AG04449 (cell line): ENCODE results near the gene ARL2.

ENCODE experiments used
- CTCF ChIA-PET: fragments of 350-600 bp; formaldehyde crosslinking; extraction: SDS; loops from one replicate; lab custom pipeline; 2021; ENCODE audit warnings: antibody characterized with exemption; lab: Yijun Ruan, JAX
- POLR2A ChIA-PET: fragments of 400-600, 350-600 bp; formaldehyde crosslinking; extraction: SDS; loops from one replicate; lab custom pipeline; 2020; ENCODE audit warnings: antibody characterized with exemption, inconsistent platforms; lab: Yijun Ruan, JAX
- DNase-seq: peaks from one replicate; pipeline ENCODE4 v3.0.0-alpha.2; 2010; ENCODE audit warnings: low read depth, low spot score
- H3K4me3 ChIP-seq: 2 replicates; pipeline ENCODE4 v1.5.1; 2011; ENCODE audit warnings: low read depth, mild to moderate bottlenecking, control low read depth, low read length
- TF ChIP-seq, protein P1 (sequence below): IDR thresholded peaks from one replicate; pipeline ENCODE4 v1.5.1; 2011; ENCODE audit warnings: mild to moderate bottlenecking, moderate library complexity, low read length, control low read depth, inconsistent platforms; ENCODE audit not compliant: insufficient read depth; ENCODE audit errors: missing control alignments

The ARL2 gene

GRCh38 chr11:65063532-65063931 lies 49.6 kb downstream of the ARL2 start:
- POLR2A ChIA-PET, result no interaction called here
- no peak for DNase-seq
- H3K4me3 ChIP-seq, result no peak overlapping the region
- CTCF ChIA-PET, result interaction anchor here (1.2 kb wide), 1 partner anchor 12 kb away, joined by 3 read pairs; no protein-coding TSS in a partner anchor
- TF ChIP-seq, protein P1, sequence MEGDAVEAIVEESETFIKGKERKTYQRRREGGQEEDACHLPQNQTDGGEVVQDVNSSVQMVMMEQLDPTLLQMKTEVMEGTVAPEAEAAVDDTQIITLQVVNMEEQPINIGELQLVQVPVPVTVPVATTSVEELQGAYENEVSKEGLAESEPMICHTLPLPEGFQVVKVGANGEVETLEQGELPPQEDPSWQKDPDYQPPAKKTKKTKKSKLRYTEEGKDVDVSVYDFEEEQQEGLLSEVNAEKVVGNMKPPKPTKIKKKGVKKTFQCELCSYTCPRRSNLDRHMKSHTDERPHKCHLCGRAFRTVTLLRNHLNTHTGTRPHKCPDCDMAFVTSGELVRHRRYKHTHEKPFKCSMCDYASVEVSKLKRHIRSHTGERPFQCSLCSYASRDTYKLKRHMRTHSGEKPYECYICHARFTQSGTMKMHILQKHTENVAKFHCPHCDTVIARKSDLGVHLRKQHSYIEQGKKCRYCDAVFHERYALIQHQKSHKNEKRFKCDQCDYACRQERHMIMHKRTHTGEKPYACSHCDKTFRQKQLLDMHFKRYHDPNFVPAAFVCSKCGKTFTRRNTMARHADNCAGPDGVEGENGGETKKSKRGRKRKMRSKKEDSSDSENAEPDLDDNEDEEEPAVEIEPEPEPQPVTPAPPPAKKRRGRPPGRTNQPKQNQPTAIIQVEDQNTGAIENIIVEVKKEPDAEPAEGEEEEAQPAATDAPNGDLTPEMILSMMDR, result no peak

DNA sequence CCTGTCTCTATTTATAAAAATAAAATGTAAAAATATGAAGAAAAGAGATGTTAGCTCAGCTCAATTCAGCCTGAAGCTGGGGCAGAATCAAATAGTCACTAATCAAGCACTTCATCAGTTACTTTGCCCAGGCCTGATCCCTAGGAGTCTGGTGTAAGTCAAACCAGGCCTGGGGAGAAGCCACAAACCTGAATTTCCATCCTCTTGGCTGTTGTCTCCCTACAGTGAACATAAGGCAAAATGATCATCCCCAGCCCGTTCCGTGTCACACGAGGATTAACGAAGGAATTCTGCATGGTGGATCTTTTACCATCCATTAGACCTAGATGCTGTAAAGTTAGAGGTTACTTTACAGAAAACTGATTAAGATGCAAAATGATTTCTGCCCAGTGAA lies 50.9 kb downstream of the ARL2 start:
- CTCF ChIA-PET, result no interaction called here
- DNase-seq, result no peak
- POLR2A ChIA-PET, result interaction anchor here (1.0 kb wide), 1 partner anchor 22 kb away, joined by 3 read pairs; no protein-coding TSS in a partner anchor
- no peak overlapping the region for H3K4me3 ChIP-seq
- TF ChIP-seq, protein P1, result no peak

GRCh38 chr11:65065851-65066250 lies 51.9 kb downstream of the ARL2 start:
- TF ChIP-seq, protein P1, result no peak
- CTCF ChIA-PET, result interaction anchor here (0.8 to 1.3 kb wide), 2 partner anchors 10 to 51 kb away, joined by 3 read pairs; no protein-coding TSS in a partner anchor
- no peak overlapping the region for H3K4me3 ChIP-seq
- POLR2A ChIA-PET, result no interaction called here
- DNase-seq, result no peak

GRCh38 chr11:65066315-65066714 lies 52.4 kb downstream of the ARL2 start:
- no peak for DNase-seq
- POLR2A ChIA-PET, result no interaction called here
- CTCF ChIA-PET, result interaction anchor here (0.8 to 1.3 kb wide), 2 partner anchors 10 to 52 kb away, joined by 3 read pairs; no protein-coding TSS in a partner anchor
- TF ChIP-seq, protein P1, result no peak
- no peak overlapping the region for H3K4me3 ChIP-seq

- H3K4me3 ChIP-seq, result no peak overlapping the region
These were observed 52.9 kb downstream of the ARL2 start for GRCh38 chr11:65066805-65067291.

DNA sequence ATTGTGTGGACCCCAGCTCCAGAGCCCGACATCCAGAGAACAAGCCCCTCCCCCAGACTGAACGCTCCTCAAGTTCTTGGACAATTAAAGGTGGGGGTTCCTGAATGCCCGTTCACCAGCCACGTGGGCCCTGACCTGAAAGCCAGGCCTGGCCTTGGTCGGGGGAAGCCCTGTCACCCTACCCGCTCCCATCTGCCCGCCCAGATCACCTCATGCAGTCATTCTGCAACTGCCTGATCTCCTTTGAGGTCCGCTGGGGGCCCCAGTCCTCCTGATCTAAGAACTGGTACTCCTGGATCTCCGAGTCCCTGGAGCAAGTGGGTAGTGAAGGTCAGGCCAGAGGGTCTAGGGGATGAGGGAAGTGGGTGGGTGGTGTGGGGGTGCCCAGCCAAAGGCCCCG lies 53.5 kb downstream of the ARL2 start:
- ChIA-PET CTCF (no interaction called here), POLR2A (no interaction called here)
- H3K4me3 ChIP-seq, result no peak overlapping the region
- TF ChIP-seq, protein P1, result no peak
- no peak for DNase-seq

More at GRCh38 chr11:65066805-65067291, 52.9 kb downstream of the ARL2 start:
- TF ChIP-seq, protein P1, result no peak
- ChIA-PET CTCF (interaction anchor here (0.8 to 1.3 kb wide), 2 partner anchors 9 to 52 kb away, joined by 3 read pairs; no protein-coding TSS in a partner anchor), POLR2A (no interaction called here)
- DNase-seq, result no peak
